ENCODE results near the gene TUBAL3.

Gene TUBAL3

DNA sequence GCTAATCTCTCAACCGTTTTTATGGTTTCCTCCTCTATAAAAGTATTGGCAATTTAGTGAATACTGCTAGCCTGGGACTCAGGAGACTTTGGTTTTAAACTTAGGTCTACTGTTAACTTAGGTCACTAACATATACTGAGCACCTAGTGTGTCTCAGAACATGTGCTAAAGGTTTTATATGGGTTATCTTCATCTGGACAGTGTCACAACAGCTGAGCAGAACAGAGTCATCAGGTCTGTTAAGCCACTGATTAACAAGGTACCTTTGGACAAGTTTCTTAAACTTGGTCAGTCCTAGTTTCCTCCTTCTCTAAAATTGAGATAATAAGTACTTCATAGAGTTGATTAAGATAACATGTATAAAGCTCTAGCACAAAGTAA is 38.4 kb upstream of the TUBAL3 start:
- H3K9me3 ChIP-seq (ENCODE audit: insufficient read depth, low read depth, low read length): no peaks in the 10 kb centered on the region
- H3K36me3 ChIP-seq (ENCODE audit: insufficient read depth, low read depth, low read length): no peaks in the 10 kb centered on the region
- peaks cover 11% of the 10 kb centered on the region for H3K4me1 ChIP-seq (ENCODE audit: insufficient read depth, low read length)
- no peaks in the 10 kb centered on the region for H3K27me3 ChIP-seq (ENCODE audit: insufficient read depth, low read length)
- no peak overlapping the region for H3K4me3 ChIP-seq (ENCODE audit: low read length)
- H3K9ac ChIP-seq (ENCODE audit: low read depth, low read length): no peak overlapping the region
- H3K27ac ChIP-seq (ENCODE audit: low read length): no peak overlapping the region

DNA sequence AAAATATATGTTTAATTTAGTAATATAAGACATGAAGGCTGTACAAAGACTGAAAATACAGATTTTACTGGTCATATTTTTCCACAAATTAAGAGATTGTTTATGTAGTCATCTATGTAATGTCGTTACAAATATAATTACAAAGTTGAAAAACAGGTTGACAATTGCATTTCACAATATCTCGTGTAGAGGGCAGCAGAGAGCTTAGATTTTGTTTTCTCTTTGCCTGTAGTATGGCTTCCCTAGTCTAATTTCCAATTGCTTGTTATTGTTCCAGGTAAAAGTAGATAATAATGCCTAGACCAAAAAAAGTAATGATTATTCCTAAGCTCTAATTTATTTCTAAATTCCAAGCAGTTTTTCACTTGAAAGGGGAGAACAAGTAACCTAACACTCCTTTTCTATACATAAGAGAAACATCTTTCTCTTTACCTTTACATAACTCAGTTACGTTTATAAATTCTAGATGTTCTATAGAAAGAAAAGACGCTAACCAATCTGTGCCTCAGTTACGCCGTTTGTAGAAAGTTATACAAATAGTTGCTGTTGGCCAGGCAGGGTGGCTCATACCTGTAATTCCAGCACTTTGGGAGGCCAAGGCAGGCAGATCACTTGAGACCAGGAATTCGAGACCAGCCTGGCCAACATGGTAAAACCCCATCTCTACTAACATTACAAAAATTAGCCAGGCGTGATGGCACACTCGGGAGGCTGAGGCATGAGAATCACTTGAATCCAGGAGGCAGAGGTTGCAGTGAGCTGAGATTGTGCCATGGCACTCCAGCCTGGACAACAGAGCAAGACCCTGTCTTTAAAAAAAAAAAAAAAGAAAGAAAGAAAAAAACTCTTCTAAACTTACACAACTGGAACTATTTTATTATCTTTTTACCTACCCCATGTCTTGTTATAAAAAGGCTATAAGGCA is 37.7 kb upstream of the TUBAL3 start:
- Histone ChIP-seq H3K9ac (ENCODE audit: low read depth, low read length) (no peak overlapping the region), H3K36me3 (ENCODE audit: insufficient read depth, low read depth, low read length) (no peaks in the 10 kb centered on the region; the same call in 1 of the 2 replicates), H3K4me3 (ENCODE audit: low read length) (no peak overlapping the region), H3K27me3 (ENCODE audit: insufficient read depth, low read length) (no peaks in the 10 kb centered on the region), H3K9me3 (ENCODE audit: insufficient read depth, low read depth, low read length) (no peaks in the 10 kb centered on the region), H3K4me1 (ENCODE audit: insufficient read depth, low read length) (peaks cover 5% of the 10 kb centered on the region), H3K27ac (ENCODE audit: low read length) (no peak overlapping the region)

DNA sequence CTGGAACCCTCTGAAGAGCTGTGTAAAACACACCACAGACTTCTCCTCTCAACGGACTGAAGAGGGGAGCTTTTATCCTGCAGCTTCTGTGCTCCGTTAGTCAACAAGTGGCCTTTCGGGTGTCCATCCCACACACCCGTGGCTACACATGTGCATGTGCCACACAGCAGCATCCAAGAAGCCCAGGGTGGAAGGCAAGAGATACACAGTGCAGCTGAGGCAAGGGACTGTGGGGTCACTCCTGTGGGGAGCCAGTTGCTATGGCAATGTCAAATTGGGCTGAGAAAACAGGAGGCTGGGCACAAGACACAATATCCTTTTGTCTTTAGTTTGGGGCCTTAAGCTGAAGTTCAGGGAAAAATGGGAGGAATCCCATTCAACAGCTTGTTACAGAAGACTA is 36.5 kb upstream of the TUBAL3 start:
- no peak overlapping the region for H3K9ac ChIP-seq (ENCODE audit: low read depth, low read length)
- H3K4me3 ChIP-seq (ENCODE audit: low read length): no peak overlapping the region

DNA sequence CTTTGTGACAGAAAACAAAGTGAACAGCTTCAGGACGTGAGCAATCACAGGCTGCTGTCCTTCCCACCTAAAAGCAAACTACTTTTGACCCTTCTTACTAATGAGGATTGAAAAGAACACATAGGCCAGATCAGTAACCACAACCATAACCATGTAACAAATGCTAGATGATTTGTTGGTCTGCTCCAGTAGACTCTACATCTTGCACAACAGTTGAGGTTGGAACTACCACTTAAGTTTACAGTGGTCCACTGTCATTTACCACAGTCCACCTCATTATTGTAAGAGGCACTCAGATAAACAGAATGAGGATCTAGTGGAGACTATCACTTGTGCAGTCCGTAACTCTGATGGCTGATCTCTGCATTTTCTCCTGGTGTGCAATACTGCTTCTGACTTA is 35.6 kb upstream of the TUBAL3 start:
- no peaks in the 10 kb centered on the region; the same call in 1 of the 2 replicates for H3K36me3 ChIP-seq (ENCODE audit: insufficient read depth, low read depth, low read length)
- H3K4me3 ChIP-seq (ENCODE audit: low read length): no peak overlapping the region
- H3K9ac ChIP-seq (ENCODE audit: low read depth, low read length): no peak overlapping the region
- H3K27ac ChIP-seq (ENCODE audit: low read length): no peak overlapping the region
- no peaks in the 10 kb centered on the region for H3K4me1 ChIP-seq (ENCODE audit: insufficient read depth, low read length)
- H3K27me3 ChIP-seq (ENCODE audit: insufficient read depth, low read length): no peaks in the 10 kb centered on the region
- no peaks in the 10 kb centered on the region for H3K9me3 ChIP-seq (ENCODE audit: insufficient read depth, low read depth, low read length)

More for the DNA sequence above, 36.5 kb upstream of the TUBAL3 start:
- Histone ChIP-seq H3K4me1 (ENCODE audit: insufficient read depth, low read length) (peaks cover 3% of the 10 kb centered on the region), H3K27ac (ENCODE audit: low read length) (no peak overlapping the region), H3K27me3 (ENCODE audit: insufficient read depth, low read length) (no peaks in the 10 kb centered on the region), H3K9me3 (ENCODE audit: insufficient read depth, low read depth, low read length) (no peaks in the 10 kb centered on the region), H3K36me3 (ENCODE audit: insufficient read depth, low read depth, low read length) (no peaks in the 10 kb centered on the region; the same call in 1 of the 2 replicates)

DNA sequence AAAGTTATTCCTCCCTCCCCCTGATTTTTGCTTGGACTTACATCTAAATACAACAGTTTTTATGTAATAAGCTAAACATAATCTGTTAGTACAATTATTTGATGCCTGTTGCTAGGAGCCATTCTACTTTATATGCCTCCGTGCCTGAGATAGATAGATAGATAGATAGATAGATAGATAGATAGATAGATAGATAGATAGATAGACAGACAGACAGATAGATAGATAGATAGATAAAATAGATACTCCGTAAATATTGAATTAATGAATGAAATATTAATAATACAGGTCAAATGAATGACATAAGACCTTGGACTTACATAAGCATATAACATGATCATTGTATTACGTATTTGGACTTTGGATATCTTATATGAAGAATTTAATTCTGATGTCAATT is 30.7 kb upstream of the TUBAL3 start:
- no peaks in the 10 kb centered on the region for H3K27me3 ChIP-seq (ENCODE audit: insufficient read depth, low read length)
- H3K27ac ChIP-seq (ENCODE audit: low read length): no peak overlapping the region
- H3K36me3 ChIP-seq (ENCODE audit: insufficient read depth, low read depth, low read length): peaks cover 15% of the 10 kb centered on the region
- H3K4me1 ChIP-seq (ENCODE audit: insufficient read depth, low read length): no peaks in the 10 kb centered on the region; the same call in 1 of the 2 replicates
- no peak overlapping the region for H3K9ac ChIP-seq (ENCODE audit: low read depth, low read length)
- peaks cover 4% of the 10 kb centered on the region for H3K9me3 ChIP-seq (ENCODE audit: insufficient read depth, low read depth, low read length)
- H3K4me3 ChIP-seq (ENCODE audit: low read length): no peak overlapping the region

DNA sequence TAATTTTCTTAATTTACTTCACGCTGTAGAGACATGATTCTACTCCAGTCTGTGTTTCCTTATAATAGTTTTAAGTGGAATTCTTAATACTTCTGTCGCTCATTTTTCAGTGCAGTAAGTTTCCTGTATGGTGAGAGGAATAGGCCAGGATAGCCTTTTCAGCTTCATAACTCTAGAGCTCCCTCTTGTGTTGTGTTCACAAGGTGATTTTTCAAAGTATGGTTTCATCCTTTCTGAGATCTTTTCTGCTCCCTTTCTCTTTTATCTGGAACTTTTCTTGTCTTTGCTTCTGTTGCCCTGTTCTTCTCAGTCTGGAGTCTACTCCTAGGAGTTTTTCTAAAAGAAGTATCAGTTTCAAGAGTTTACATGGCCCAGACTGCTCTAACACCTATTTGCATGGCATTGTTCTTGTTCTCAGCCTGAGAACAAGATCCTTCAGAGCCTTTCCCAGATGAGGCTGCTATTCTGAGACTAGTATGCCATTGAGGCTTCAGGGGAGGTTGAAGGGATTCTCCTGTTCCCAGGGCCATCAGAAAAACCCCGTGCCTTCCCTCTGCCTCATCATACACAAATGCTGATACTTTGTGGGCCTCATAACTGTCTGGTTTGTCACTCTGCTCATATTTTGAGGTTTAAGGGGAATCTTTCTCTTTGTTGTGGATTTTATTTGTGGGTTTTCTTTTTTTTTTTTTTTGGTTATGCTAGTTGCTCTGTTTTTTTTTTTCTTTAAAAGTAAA is 29.6 kb upstream of the TUBAL3 start:
- Histone ChIP-seq H3K4me1 (ENCODE audit: insufficient read depth, low read length) (no peaks in the 10 kb centered on the region; the same call in 1 of the 2 replicates), H3K9ac (ENCODE audit: low read depth, low read length) (no peak overlapping the region), H3K27ac (ENCODE audit: low read length) (no peak overlapping the region), H3K36me3 (ENCODE audit: insufficient read depth, low read depth, low read length) (peaks cover 25% of the 10 kb centered on the region), H3K27me3 (ENCODE audit: insufficient read depth, low read length) (no peaks in the 10 kb centered on the region), H3K9me3 (ENCODE audit: insufficient read depth, low read depth, low read length) (peaks cover 4% of the 10 kb centered on the region), H3K4me3 (ENCODE audit: low read length) (no peak overlapping the region)

DNA sequence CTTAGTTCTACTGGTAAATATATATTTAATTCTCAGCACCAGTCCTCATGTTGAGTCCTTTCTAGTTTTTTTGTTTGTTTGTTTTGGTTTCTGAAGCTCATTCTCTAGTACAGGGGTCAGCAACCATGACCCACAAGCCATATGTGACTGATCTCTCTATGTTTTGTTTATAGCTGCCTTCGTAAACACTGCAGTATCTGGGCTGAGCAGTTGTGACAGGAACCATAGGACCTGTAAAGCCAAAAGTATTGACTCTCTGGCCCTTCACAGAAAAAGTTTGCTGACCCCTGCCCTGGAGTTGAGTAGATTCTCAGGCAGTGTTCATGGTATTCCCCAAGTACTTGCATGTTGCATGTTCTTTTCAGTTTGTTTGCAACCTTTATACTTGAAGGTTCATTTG is 28.6 kb upstream of the TUBAL3 start:
- Histone ChIP-seq H3K4me1 (ENCODE audit: insufficient read depth, low read length) (no peaks in the 10 kb centered on the region; the same call in 1 of the 2 replicates), H3K9me3 (ENCODE audit: insufficient read depth, low read depth, low read length) (peaks cover 4% of the 10 kb centered on the region), H3K36me3 (ENCODE audit: insufficient read depth, low read depth, low read length) (peaks cover 29% of the 10 kb centered on the region), H3K27ac (ENCODE audit: low read length) (no peak overlapping the region), H3K27me3 (ENCODE audit: insufficient read depth, low read length) (no peaks in the 10 kb centered on the region), H3K4me3 (ENCODE audit: low read length) (no peak overlapping the region), H3K9ac (ENCODE audit: low read depth, low read length) (no peak overlapping the region)

DNA sequence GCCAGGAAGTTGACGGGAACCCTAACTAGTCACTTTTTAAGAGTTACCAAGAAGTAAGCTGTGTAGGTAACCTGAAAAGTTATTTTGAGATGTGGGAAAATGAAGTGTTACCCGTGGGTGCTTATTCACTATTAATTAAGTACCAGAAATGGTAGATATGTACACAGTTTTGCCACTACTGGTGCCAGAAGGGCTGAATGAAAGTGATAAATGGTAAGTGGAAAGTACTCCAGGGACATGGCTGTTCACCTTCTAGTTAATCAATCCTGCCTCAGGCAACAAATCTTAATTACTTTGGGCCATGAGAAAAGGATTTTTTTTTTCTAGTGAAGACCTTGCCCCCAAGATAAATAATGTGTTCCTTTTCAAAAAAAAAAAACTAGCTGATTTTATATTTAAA is 23.5 kb upstream of the TUBAL3 start:
- Histone ChIP-seq H3K36me3 (ENCODE audit: insufficient read depth, low read depth, low read length) (peaks cover 37% of the 10 kb centered on the region), H3K4me1 (ENCODE audit: insufficient read depth, low read length) (peaks cover 16% of the 10 kb centered on the region), H3K27me3 (ENCODE audit: insufficient read depth, low read length) (no peaks in the 10 kb centered on the region), H3K27ac (ENCODE audit: low read length) (no peak overlapping the region), H3K4me3 (ENCODE audit: low read length) (no peak overlapping the region), H3K9ac (ENCODE audit: low read depth, low read length) (no peak overlapping the region), H3K9me3 (ENCODE audit: insufficient read depth, low read depth, low read length) (peaks cover 4% of the 10 kb centered on the region)

DNA sequence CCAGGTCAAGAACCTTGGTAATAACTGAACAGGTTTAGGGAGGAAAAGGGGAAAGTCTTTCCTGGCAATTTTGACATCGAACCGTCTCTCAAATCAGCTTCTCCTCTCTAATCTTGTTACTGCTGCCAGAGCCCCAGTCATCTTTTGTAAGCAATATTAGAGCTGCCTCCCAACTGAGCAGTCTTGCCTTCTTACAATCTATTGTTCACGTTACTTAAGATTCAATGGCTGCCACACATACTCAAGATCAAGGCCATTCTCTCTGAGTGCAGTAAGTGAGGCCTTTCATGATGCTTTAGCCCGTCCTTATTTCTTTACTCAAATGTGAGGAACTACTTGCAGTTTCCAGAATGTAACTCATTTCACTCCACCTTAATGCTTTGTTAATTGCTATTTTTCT is 20.1 kb upstream of the TUBAL3 start:
- Histone ChIP-seq H3K9me3 (ENCODE audit: insufficient read depth, low read depth, low read length) (no peaks in the 10 kb centered on the region), H3K27me3 (ENCODE audit: insufficient read depth, low read length) (no peaks in the 10 kb centered on the region), H3K4me1 (ENCODE audit: insufficient read depth, low read length) (peaks cover 16% of the 10 kb centered on the region), H3K4me3 (ENCODE audit: low read length) (no peak overlapping the region), H3K36me3 (ENCODE audit: insufficient read depth, low read depth, low read length) (peaks cover 22% of the 10 kb centered on the region), H3K27ac (ENCODE audit: low read length) (no peak overlapping the region), H3K9ac (ENCODE audit: low read depth, low read length) (no peak overlapping the region)

DNA sequence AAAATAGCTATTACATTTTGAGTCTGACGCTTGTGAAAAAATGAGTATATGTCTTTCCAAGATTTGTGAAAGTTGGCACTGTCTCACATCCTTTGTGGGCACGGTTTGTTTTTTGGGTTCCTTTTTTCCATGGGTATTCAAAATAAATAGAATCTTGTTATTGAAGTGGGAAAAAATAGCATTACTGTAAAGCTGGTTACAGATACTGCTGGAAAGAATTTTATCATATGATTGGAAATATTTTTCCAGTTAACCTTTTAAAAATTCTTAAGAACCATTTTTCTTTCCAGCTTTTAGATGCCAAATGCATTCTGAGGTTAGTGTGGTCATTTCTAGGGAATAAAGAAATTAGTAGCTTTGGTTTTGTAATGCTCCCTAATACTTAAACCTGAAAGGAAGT is 19.1 kb upstream of the TUBAL3 start:
- Histone ChIP-seq H3K4me3 (ENCODE audit: low read length) (no peak overlapping the region), H3K9ac (ENCODE audit: low read depth, low read length) (no peak overlapping the region), H3K4me1 (ENCODE audit: insufficient read depth, low read length) (peaks cover 16% of the 10 kb centered on the region), H3K9me3 (ENCODE audit: insufficient read depth, low read depth, low read length) (0 out of 2 replicates have a peak, but pooled peaks cover 2% of the 10 kb centered on the region), H3K27me3 (ENCODE audit: insufficient read depth, low read length) (no peaks in the 10 kb centered on the region), H3K27ac (ENCODE audit: low read length) (no peak overlapping the region), H3K36me3 (ENCODE audit: insufficient read depth, low read depth, low read length) (peaks cover 12% of the 10 kb centered on the region)

DNA sequence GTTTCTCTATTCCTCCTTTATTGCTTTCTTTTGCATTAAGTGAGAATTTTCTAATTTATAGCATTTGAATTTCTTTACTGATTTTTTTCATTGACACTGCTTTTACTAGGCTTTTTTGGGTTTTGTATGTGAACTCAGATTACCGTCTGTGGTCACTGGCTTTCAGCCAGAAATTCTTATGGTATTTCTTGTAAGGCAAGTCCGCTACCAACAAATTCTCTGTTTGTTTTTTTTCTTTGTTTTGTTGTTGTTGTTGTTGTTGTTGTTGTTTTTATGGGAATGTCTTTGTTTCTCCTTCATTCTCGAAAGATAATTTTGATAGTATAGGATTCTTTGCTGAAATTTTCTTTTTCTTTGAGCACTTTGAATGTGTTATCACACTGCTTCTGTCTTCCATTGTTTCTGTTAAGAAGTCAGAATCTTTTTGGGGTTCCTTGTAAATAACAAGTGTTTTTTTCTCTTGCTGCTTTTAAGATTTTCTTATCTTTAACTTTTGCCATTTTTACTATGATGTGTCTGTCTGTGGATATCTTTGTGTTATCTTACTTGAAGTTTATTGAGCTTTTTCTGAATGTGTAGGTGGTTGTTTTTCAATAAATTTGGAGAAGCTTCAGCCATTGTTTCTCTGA is 15.0 kb upstream of the TUBAL3 start:
- no peaks in the 10 kb centered on the region for H3K36me3 ChIP-seq (ENCODE audit: insufficient read depth, low read depth, low read length)
- no peak overlapping the region for H3K27ac ChIP-seq (ENCODE audit: low read length)
- H3K4me1 ChIP-seq (ENCODE audit: insufficient read depth, low read length): peaks cover 25% of the 10 kb centered on the region
- H3K9ac ChIP-seq (ENCODE audit: low read depth, low read length): no peak overlapping the region
- H3K9me3 ChIP-seq (ENCODE audit: insufficient read depth, low read depth, low read length): 0 out of 2 replicates have a peak, but pooled peaks cover 2% of the 10 kb centered on the region
- no peaks in the 10 kb centered on the region for H3K27me3 ChIP-seq (ENCODE audit: insufficient read depth, low read length)
- no peak overlapping the region for H3K4me3 ChIP-seq (ENCODE audit: low read length)
